GM18511 (cell line): Measurements from ENCODE around the gene ATAD3A.

Source experiments
- ATAC-seq: cut with Tn5 transposase; IDR thresholded peaks from one replicate; pipeline ENCODE4 v1.9.1; 2021; ENCODE audit warnings: mild to moderate bottlenecking, moderate library complexity; ENCODE audit not compliant: unreplicated experiment

ATAD3A gene

DNA sequence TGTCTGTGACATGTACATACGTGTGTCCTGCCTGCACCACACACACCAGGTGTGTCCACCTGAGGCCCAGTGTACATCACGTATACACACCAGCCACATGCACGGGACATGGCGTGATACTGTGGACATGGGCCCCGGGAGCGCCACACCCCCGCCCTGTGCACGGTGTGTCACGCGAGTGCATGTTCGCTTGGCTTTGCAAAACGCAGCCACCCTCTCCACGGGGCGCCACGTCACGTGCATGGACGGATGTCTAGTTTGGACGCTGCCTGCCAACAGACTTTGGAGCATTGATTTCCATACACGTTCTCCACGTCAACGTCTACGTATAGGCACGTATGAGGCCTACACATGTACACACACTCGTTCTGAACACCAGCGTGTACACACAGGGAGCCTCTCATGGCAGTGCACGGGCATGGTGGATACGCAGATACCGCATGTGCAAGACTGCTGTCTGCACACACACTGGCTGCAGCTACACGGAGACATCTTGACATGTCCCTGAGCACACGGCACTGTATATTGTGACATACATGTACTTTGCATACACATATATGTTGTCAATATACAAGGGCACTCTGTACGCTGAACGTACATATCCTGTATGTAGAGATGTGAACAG, 25.8 kb downstream of the ATAD3A start:
- ATAC-seq = no peak

- ATAC-seq = no peak
These were observed 26.4 kb downstream of the ATAD3A start for GRCh38 chr1:1538334-1538733.

DNA sequence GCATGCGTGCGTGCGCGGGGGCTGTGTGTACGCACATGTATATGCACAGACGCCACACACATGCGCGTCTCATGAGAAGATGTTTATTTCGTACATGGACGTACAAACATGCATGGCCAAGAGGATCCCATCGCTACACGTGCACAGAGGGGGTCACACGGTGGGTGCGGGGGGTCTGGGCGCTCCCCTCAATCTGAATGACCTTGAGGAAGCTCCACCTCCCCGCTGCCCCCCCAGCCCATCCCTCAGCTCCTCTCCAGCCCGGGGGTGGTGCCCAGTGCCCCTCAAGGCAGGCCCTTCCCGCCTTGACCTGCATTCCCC, 27.0 kb downstream of the ATAD3A start:
- ATAC-seq = no peak

- no peak for ATAC-seq
These were observed 27.5 kb downstream of the ATAD3A start for GRCh38 chr1:1539310-1540089.

GRCh38 chr1:1540090-1540817, 28.3 kb downstream of the ATAD3A start, which contains the start of gene TMEM240:
TMEM240 (minus strand) TSS chr1:1540624; CDS start chr1:1540346, 278 bp downstream.
- no peak for ATAC-seq

GRCh38 chr1:1540818-1541628, 29.1 kb downstream of the ATAD3A start:
- no peak for ATAC-seq

GRCh38 chr1:1541956-1542765, 30.2 kb downstream of the ATAD3A start:
- no peak for ATAC-seq

DNA sequence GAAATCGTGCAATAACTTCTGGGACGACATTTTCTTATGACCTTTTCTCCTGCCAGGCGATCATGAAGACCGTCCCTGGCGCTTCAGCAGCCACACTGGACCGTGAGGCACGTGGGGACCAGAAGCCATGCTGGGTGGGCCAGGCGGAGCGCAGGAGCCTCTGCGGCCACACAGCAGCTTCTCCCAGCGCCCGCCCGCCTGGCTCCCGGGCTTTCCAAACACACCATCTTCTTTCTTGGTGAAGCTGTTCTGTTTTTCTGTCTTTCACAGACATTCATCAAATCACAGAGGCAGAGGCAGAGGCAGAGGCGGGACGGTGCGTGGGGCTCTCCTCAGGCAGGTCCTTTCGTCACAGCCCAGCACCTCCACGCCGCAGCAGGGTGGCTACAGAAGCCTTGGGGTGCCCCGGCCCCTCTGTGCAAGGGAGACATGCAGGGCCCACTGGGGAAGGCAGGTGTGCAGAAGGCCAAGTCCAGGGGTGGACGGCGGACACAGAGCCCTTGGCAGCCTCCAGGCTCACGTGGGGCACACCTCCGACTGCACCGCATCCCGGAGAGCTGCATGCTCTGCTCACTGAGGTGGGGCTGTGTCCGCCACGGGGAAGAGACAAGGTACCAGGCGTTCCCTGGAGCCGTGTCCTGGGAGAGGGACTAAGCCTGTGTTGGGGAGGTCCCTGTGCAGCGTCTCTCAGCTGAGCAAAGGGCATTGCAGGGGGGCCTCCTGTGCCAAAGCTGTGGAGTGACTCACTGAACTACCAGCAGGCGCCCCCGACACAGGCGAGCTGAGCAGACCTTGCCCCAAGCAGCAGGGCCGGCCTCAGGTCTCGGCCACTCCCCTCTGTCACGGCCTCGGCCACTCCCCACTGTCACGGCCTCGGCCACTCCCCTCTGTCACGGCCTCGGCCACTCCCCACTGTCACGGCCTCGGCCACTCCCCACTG, 31.1 kb downstream of the ATAD3A start:
- no peak for ATAC-seq

GRCh38 chr1:1543706-1544099, 31.7 kb downstream of the ATAD3A start:
- no peak for ATAC-seq

DNA sequence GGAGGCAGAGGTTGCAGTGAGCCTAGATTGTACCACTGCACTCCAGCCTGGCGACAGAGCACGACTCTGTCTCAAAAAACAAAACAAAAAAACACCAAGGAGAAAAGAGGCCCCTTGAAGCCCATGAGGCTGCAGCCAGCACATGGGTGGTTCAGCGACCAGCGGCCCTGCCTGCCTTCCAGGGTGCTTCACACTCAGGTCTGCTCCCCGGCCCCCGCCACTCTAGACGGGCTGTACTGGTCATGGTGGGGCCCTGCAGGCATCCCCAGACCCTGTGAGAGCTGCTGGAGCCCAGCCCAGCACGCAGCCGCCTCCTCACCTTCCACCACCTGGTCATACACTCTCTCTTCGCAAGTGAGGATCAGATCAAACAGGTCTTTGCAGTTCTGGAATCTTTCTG, 32.6 kb downstream of the ATAD3A start:
- ATAC-seq = no peak

DNA sequence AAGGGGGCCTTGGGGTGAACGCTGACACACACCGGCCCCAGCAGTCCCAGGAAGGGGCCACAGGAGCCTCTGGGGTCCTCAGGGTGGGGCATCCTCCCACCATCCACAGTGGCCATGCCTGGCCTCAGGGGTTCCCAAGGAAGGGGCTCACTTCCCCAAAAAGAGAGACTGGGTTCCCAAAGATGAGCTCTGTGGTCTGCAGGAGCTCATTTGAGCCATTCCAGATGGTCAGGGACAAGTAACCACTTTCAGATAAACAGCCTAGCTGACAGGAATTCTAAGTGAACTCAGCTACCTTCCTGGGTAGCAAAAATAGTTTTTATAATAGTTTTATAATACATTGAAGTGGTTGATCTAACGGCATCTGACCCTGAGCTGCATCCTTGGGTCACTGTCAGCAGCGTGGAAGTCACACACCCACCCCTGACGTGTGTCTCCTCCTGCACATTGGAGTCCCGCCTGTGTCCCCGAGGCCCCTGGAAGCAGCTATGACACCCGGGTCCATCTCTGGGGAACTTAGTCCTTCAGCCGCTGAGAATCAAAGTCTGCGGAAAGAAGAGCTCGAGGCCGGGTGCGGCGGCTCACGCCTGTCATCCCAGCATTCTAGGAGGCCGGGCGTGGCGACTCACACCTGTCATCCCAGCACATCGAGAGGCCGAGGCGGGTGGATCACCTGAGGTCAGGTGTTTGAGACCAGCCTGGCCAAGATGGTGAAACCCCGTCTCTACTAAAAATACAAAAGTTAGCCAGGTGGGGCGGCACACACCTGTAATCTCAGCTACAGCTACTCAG, 34.2 kb downstream of the ATAD3A start:
- no peak for ATAC-seq

DNA sequence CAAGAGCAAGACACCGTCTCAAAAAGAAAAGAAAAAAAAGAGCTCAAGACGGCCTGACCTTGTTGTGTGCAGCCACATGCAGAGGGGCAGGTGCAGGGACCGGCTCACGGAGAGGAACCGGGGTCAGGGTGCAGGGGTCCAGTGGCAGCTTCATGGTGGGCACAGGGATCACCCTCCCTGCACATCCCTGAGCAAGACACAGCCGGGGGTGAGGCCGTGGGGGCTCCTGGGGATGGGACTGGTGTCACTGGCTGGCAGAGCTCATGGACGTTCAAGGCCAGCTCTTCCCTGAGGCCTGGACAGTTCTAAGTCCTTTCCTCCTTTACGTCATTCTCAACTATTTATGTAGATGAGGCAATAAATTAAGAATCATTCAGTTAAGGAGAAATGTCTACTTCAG, 35.0 kb downstream of the ATAD3A start:
- no peak for ATAC-seq

DNA sequence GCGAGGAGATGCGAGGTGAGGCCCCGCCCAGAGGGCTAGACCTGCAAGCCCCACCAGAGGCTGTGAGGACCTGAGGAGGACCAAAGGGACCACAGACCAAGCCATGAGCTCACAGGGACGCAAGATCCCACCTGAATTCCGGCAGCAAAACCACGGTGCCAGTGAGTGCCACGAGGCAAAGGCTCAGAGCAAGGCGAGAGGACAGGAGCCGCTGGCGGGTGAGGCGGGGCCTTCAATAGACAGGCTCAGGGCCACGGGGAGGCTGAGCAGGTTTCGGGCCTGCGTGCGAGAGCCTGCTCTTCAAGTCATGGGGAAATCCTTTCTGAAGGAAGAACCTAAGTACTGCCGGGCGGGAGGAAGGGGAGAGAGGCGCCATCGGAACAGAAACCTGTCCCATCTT, 35.5 kb downstream of the ATAD3A start:
- ATAC-seq = no peak

GRCh38 chr1:1548591-1548990, 36.6 kb downstream of the ATAD3A start:
- ATAC-seq = no peak

DNA sequence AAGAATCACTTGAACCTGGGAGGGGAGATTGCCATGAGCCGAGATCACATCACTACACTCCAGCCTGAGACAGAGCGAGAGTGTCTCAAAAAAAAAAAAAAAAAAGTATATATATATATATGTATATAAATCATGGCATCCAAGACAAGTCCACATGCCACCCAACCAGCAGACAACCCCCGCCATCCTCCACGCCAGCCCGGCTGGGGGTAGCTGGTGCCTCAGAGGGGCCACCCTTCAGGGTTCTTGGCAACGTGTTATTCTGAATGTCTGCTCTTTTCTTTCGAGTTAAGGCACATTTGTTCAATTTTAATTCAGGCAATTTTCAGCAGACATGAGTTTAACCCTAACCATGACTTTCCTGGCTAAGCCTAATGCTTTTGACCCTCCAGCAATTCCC, 38.1 kb downstream of the ATAD3A start:
- no peak for ATAC-seq

- no peak for ATAC-seq
These were observed 38.9 kb downstream of the ATAD3A start for GRCh38 chr1:1550591-1551432.

GRCh38 chr1:1551524-1552262, 39.7 kb downstream of the ATAD3A start:
- ATAC-seq = no peak
